OCI-LY3 (cell line): ENCODE results near the gene HIC1.

Experiments used
- H2AFZ ChIP-seq: fragments of 200-600, 300-600 bp; shearing (Covaris generic); 2 replicates; pipeline ENCODE4 v1.6.0; 2014; ENCODE audit warnings: antibody characterized with exemption, low read depth, low read length
- H3K27ac ChIP-seq: fragments of 200-600, 300-600 bp; sonication (generic); 2 replicates; pipeline ENCODE4 v1.5.1; 2014; ENCODE audit warnings: mild to moderate bottlenecking, low read length, moderate library complexity, mixed read lengths
- H3K27me3 ChIP-seq: fragments of 200-600, 300-600 bp; sonication (generic); 2 replicates; pipeline ENCODE4 v1.6.1; 2014; ENCODE audit warnings: low read depth, low read length, mixed read lengths
- H3K36me3 ChIP-seq: fragments of 200-600, 300-600 bp; sonication (generic); replicated peaks from 2 replicates; pipeline ENCODE3; 2014; ENCODE audit warnings: low read depth, low read length, mixed read lengths
- H3K4me1 ChIP-seq: fragments of 300-600, 200-600 bp; sonication (generic); 2 replicates; pipeline ENCODE4 v1.6.1; 2014; ENCODE audit warnings: low read length, mixed read lengths
- H3K4me2 ChIP-seq: fragments of 200-600, 300-600 bp; sonication (generic); 2 replicates; pipeline ENCODE4 v1.6.1; 2014; ENCODE audit warnings: low read length, mixed read lengths
- H3K4me3 ChIP-seq: fragments of 300-600, 200-600 bp; sonication (generic); 2 replicates; pipeline ENCODE4 v1.5.1; 2014; ENCODE audit warnings: antibody characterized with exemption, mild to moderate bottlenecking, low read length, moderate library complexity
- H3K79me2 ChIP-seq: fragments of 300-600, 200-600 bp; shearing (Covaris generic); 2 replicates; pipeline ENCODE4 v1.6.1; 2014; ENCODE audit warnings: mild to moderate bottlenecking, low read length, mixed read lengths
- H3K9ac ChIP-seq: fragments of 300-600, 200-600 bp; shearing (Covaris generic); 2 replicates; pipeline ENCODE4 v1.6.0; 2014; ENCODE audit warnings: mild to moderate bottlenecking, low read length, moderate library complexity
- H3K9me3 ChIP-seq: fragments of 200-600, 300-600 bp; shearing (Covaris generic); 2 replicates; pipeline ENCODE4 v1.6.1; 2014; ENCODE audit warnings: low read length, mixed read lengths; ENCODE audit not compliant: insufficient read depth
- H4K20me1 ChIP-seq: fragments of 200-600, 300-600 bp; sonication (generic); 2 replicates; pipeline ENCODE4 v1.6.1; 2016; ENCODE audit warnings: low read length, mixed read lengths; ENCODE audit not compliant: insufficient read depth
- CTCF ChIP-seq: fragments of 200-600, 300-600 bp; sonication (generic); IDR thresholded peaks from 2 replicates; pipeline ENCODE4 v1.5.1; 2014; ENCODE audit warnings: antibody characterized with exemption, low read length, low read depth
- EZH2phosphoT487 ChIP-seq: fragments of 200-600 bp; shearing (Covaris generic); IDR thresholded peaks from 2 replicates; pipeline ENCODE4 v1.6.1; 2018; ENCODE audit warnings: antibody characterized with exemption, mixed run types, low read depth

Gene HIC1

DNA sequence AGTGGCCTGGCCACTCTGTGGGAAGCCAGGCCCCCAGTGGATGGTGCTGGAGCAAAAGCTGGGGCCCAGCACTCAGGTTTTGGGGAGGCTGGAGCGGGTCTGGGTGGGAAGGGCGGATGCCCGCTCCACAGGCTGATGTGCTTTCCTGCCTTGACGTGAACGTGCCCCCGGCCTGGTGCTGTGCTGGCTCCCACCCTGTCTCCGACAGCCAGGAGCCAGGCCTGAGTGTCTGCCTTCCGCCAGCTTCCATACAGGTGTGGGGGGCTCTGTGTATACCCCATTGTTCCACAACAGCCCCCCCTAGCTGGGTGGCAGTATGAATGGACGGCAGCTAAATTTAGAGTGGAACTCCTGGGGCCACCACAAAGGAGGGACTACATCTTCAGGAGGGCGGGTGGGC, 20.0 kb downstream of the HIC1 start:
- Histone ChIP-seq H3K27me3 (peaks cover 3% of the 10 kb centered on the region; the same call in 1 of the 2 replicates), H3K36me3 (no peaks in the 10 kb centered on the region)

GRCh38 chr17:2075336-2076086, 20.6 kb downstream of the HIC1 start:
- no peak overlapping the region for H3K4me3 ChIP-seq

More for the DNA sequence above, 20.0 kb downstream of the HIC1 start:
- no peaks in the 10 kb centered on the region for H3K9me3 ChIP-seq
- no peak overlapping the region for H3K4me3 ChIP-seq
- no peak overlapping the region for H3K9ac ChIP-seq
- H3K4me2 ChIP-seq: no peak overlapping the region
- no peak overlapping the region for H2AFZ ChIP-seq
- no peak for TF ChIP-seq EZH2phosphoT487
- no peak for TF ChIP-seq CTCF
- H4K20me1 ChIP-seq: peaks cover 20% of the 10 kb centered on the region
- peaks cover 17% of the 10 kb centered on the region for H3K4me1 ChIP-seq
- no peak overlapping the region for H3K27ac ChIP-seq
- H3K79me2 ChIP-seq: no peaks in the 10 kb centered on the region

DNA sequence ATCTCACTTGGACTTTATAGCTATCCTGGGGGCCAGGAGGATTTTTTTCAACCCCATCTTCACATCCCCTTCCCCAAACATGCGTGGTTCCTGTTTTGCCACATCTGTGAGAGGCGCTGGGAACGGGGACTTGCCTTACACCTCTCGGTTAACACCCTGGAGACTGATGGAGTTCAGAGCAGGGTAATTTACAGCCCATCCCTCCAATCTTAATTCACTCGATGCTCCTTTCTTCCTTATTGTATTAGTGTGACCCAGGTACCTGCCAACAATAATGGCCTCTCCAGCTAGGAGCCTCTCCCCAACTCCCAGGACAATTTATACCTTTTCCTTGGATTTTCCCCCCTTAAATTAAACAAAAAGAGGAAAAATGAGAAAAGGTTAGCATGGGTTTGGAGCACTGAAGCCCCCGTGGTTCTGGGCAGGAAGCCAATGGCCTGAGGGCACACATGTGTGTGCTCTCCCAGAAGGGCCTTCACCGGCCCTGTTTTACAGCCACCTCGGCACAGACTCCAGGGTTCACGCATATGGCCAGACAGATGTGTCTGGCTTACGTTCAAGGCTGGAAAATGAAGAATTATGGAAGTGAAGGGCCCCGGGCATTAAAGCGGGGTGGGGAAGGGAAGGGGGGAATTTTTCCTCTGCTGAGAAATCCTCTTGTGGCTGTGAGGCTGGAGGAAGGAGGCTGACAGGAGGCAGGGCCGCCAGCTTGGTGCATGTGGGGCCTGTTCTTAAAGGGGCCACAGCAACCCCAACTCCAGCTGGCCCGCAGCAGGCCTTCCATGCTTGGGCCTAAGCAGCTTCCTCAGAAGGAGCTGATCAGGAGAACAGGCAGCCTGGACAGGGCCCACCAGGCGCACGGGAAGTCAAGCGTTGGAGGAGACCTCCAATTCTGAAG, 21.4 kb downstream of the HIC1 start:
- Histone ChIP-seq H3K4me3 (no peak overlapping the region), H3K4me1 (peaks cover 3% of the 10 kb centered on the region), H3K79me2 (no peaks in the 10 kb centered on the region), H4K20me1 (peaks cover 8% of the 10 kb centered on the region; the same call in 1 of the 2 replicates), H3K9me3 (no peaks in the 10 kb centered on the region), H3K27ac (no peak overlapping the region), H2AFZ (no peak overlapping the region), H3K36me3 (no peaks in the 10 kb centered on the region), H3K9ac (no peak overlapping the region), H3K4me2 (no peak overlapping the region), H3K27me3 (peaks cover 3% of the 10 kb centered on the region; the same call in 1 of the 2 replicates)
- no peak for TF ChIP-seq EZH2phosphoT487
- TF ChIP-seq CTCF: no peak

More at GRCh38 chr17:2075336-2076086, 20.6 kb downstream of the HIC1 start:
- Histone ChIP-seq H3K27me3 (peaks cover 3% of the 10 kb centered on the region; the same call in 1 of the 2 replicates), H2AFZ (no peak overlapping the region), H4K20me1 (peaks cover 16% of the 10 kb centered on the region), H3K9me3 (no peaks in the 10 kb centered on the region), H3K9ac (no peak overlapping the region), H3K4me2 (no peak overlapping the region), H3K27ac (no peak overlapping the region), H3K4me1 (peaks cover 11% of the 10 kb centered on the region), H3K36me3 (no peaks in the 10 kb centered on the region), H3K79me2 (no peaks in the 10 kb centered on the region)
- TF ChIP-seq EZH2phosphoT487 (no peak), CTCF (no peak)

GRCh38 chr17:2077040-2077439, 22.1 kb downstream of the HIC1 start:
- H2AFZ ChIP-seq: no peak overlapping the region
- peaks cover 3% of the 10 kb centered on the region; the same call in 1 of the 2 replicates for H4K20me1 ChIP-seq
- H3K27ac ChIP-seq: no peak overlapping the region
- H3K9ac ChIP-seq: no peak overlapping the region
- peaks cover 2% of the 10 kb centered on the region for H3K36me3 ChIP-seq
- H3K4me1 ChIP-seq: no peaks in the 10 kb centered on the region
- no peaks in the 10 kb centered on the region for H3K79me2 ChIP-seq
- TF ChIP-seq CTCF (no peak), EZH2phosphoT487 (no peak)
- H3K4me2 ChIP-seq: no peak overlapping the region
- no peak overlapping the region for H3K4me3 ChIP-seq
- no peaks in the 10 kb centered on the region for H3K9me3 ChIP-seq
- peaks cover 6% of the 10 kb centered on the region; the same call in 1 of the 2 replicates for H3K27me3 ChIP-seq
